HG02885 (cell line): ENCODE measurements around the gene CRYAB.

Source experiments
- ATAC-seq: cut with Tn5 transposase; IDR thresholded peaks from one replicate; pipeline ENCODE4 v1.9.1; 2021; ENCODE audit warnings: mild to moderate bottlenecking; ENCODE audit not compliant: unreplicated experiment, poor library complexity

Gene CRYAB, protein sequence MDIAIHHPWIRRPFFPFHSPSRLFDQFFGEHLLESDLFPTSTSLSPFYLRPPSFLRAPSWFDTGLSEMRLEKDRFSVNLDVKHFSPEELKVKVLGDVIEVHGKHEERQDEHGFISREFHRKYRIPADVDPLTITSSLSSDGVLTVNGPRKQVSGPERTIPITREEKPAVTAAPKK

DNA sequence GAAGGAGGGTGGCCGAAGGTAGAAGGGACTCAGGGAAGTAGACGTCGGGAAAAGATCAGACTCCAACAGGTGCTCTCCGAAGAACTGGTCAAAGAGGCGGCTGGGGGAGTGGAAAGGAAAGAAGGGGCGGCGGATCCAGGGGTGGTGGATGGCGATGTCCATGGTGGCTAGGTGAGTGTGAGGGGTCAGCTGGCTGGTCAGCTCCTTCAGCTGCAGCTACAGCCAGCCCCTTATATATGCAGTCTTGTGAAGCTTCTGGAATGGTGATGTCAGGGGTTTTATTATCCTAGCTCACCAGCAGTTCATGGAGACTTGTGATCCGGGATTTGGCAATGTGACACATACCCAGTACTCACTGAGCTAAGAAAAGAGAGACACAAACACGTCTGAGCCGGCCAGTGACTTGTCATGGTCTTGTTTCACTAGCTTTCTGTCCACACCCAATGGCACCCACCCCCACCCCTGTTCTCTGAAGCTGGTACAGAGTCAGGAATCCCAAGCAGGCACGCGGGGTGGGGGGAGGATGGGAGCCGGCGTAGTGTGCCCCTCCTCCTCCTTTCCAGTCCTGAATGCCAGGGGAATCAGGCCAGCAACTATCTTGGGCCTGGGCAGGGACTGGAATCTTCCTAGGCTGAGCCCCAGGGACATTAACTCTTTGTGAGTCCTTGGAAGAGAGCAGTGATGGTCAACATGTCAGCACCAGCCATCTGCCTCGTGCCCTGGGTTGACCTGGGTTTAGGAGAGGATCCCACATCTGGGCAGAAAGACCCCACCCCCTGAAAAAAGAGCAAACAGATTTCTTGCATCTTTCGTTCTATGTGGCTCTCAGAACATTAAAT, at the start of gene CRYAB:
TSS of gene CRYAB (minus strand) at position 208 of the 839 bp plus-strand sequence. CDS start at position 162, 46 bp downstream.
- ATAC-seq: no peak

GRCh38 chr11:111960916-111961315, 49.3 kb upstream of the CRYAB start:
- no peak for ATAC-seq

DNA sequence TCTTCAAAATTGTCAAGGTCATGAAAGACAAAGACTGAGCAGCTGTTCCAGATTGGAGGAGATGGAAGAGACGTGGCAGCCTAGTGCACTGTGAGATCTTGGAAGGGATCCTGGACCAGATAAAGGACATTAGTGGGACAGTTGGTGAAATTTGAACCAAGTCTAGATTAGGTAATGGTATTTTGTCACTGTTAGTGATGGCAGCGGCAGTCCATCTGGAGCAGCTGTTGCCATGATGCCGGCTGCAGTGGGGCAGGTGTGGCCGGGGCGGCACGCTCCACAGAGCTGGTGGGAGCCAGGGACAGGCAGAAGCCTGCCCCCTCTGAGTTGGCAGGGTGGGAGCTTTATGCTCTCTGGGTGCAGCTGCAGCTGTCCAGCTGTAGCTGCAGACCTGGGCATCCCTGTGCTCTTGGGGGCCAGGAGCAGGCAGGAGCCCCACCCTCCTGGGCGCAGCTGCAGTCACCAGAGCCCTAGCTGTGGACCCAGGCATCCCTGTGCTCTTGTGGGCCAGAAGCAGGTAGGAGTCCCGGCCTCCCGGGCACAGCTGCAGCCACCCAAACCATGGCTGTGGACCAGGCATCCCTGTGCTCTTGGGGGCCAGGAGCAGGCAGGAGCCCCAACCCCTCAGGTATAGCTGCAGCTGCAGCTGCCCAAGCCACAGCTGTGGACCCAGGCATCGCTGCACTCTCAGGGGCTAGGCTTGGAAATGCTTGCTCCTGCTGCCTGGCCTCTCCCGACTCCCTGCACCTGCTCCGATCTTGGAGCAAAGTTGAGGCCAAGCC, 46.3 kb upstream of the CRYAB start:
- no peak for ATAC-seq

DNA sequence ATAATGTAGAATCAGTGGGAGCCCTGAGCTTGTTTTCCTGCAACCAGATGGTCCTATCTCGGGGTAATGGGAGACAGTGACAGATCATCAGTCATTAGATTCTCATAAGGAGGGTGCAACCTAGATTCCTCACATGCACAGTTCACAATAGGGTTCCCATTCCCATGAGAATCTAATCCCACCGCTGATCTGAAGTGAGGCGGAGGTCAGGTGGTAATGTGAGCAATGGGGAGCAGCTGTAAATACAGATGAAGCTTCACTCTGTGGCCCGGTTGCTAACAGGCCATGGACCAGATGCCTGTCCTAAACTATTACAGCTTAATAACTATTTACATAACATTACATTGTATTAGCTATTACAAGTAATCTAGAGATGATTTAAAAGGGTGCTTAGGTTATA, 42.6 kb upstream of the CRYAB start:
- no peak for ATAC-seq

GRCh38 chr11:111951565-111951964, 40.0 kb upstream of the CRYAB start:
- ATAC-seq: no peak

DNA sequence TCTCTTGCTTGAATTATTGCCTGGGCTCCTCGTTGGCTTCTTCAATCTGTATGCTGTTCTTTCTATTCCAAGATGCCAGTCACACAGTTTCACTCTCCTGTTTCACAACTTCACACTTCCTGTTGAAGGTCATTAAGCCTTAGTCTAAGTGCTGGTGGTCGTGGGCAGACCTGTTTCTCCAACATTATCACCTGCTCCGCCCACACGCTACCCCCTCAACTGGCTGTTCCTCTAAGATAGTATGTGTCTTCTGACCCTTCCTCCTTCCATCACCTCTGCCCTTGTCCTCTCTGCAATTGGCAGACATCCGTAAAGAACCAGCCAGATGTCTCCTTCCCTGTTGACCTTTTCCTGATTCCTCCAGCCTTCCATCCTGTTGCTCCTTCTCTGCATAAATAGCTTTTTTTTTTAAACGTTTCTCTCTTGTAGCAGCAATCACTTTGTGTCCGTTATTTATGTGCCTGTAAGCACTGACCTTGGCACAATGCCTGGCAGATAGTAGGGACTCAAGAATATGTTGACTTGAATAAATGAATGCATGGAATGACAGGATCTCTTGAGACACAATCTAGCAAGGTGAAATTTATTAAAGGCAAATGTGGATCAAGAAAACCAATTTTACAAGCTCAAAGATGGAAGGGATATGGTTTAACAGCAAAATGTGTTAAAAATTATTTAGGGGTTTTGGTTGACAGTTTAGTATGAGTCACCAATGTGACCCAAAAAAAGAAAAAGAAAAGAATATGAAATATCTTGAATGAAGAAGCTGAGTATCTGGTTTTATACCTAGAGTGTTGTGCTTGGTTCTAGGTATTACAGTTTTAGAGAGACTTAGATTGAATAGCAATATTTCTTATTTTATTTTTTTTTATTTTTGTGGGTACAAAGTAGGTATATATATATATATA, 38.2 kb upstream of the CRYAB start:
- ATAC-seq: no peak

- no peak for ATAC-seq
Observed at GRCh38 chr11:111947143-111947542, 35.6 kb upstream of the CRYAB start.

DNA sequence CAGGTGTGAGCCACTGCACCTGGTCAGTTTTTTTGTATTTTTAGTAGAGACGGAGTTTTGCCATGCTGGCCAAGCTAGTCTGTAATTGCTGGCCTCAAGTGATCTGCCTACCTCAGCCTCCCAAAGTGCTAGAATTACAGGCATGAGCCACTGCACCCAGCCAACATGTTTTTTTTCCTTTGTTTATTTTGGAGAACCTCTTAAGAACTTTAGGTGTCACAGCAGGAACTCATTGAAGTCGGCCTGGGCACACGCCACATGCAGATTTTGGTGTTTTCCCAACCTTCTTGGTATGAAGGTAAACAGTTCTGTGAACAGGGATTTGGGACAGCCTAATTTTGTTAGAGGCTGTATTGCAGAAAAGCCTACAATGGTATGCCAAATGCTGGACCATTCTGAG, 34.9 kb upstream of the CRYAB start:
- no peak for ATAC-seq

GRCh38 chr11:111945198-111945597, 33.6 kb upstream of the CRYAB start:
- no peak for ATAC-seq

DNA sequence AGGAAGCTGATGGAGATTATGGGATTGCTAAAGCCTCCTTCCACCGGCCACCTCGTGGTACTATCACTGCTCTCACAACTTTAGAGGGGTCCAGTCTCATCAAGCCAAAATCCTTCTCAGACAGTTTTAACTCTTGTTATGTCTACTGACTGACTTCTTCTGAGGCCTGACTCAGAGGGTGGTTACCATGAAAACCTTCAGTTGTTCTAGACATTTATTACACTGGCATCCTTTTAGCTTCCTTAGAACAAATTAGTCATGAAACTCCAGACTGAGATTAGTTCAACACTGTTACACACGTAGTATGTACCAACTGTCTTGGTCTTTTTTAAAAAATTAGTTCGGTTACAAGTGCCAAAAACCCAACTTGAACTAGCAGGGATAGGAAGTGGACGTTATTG, 33.1 kb upstream of the CRYAB start:
- ATAC-seq: no peak

DNA sequence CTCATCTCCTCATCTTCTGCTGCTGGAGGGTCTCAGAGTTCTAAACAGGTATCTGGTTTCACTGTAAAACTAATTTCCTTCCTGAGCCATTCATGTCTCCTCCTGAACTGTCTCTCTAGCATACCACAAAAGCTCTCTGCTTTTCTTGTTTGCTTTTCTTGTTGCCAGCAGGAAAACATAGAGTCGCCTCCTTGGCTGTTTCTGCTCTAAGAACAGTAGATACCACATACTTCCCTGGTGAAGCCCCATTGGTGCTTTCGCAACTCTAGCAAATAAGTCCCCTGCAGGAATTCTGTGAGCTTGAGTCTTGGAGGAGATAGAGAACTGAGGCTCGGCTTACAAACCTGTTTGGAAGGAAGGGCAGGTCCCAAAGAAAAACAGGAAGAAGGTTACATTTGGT, 32.6 kb upstream of the CRYAB start:
- ATAC-seq: no peak

DNA sequence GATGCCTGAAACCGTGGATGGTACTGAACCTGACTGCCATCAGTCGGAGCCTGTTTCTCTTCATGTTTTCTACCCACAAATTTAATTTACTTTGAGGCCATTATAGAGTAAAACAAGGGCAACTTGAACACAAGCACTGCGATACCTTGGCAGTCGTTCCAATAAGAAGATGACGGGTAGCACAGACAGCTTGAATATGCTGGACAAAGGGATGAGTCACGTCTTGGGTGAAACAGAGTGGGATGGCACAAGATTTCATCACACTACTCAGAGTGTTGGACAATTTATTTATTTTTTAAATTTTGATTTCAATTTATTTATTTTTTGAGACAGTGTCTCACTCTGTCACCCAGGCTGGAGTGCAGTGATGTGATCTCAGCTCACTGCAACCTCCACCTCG, 31.3 kb upstream of the CRYAB start:
- no peak for ATAC-seq

- ATAC-seq: no peak
Observed at GRCh38 chr11:111941963-111942362, 30.4 kb upstream of the CRYAB start.

GRCh38 chr11:111939836-111940604, 28.4 kb upstream of the CRYAB start:
- no peak for ATAC-seq

DNA sequence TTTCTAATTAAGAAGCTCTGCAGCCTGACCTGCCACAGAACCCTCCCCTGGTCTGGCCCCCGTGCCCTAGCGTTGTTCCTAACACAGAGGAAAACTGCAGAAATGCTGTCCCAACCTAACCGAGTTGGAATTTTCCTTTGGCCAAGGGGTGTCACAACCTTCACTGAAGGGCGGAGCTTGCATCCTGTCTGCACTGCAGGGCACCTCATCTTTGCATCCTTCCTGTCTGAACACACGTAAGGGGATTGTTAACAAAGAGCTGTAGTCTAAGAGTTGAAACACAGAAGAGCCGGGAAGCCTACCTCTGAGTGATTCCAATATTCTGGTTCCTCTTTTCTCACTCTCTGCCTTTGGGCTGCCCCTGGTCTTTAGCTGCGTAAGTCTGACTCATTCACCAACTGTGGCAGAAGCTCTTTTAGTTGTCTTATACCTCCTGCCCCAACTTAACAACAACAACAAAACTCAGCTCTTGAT, 27.2 kb upstream of the CRYAB start:
- ATAC-seq: peak; percentile 91

GRCh38 chr11:111937844-111938243, 26.3 kb upstream of the CRYAB start:
- no peak for ATAC-seq

GRCh38 chr11:111937461-111937769, 25.8 kb upstream of the CRYAB start:
- ATAC-seq: no peak

- ATAC-seq: no peak
Observed at GRCh38 chr11:111936040-111936540, 24.5 kb upstream of the CRYAB start.

- no peak for ATAC-seq
Observed at GRCh38 chr11:111935317-111936039, 23.9 kb upstream of the CRYAB start.
